DMS79 treated with DMSO at 0.1 percent for 48 hours (cell line): ENCODE measurements around the gene TSEN2.
"Not testable (repeated sequence)": the region's sequence is repeated elsewhere in the genome, so short reads cannot be mapped to it uniquely, and the experiment has no call there.

ENCODE experiments used
- DNase-seq: peaks from one replicate; lab custom pipeline; 2025; lab: John Stamatoyannopoulos, UW

TSEN2 gene

GRCh38 chr3:12503126-12503957 is 19.1 kb downstream of the TSEN2 start:
- no peak for DNase-seq

- DNase-seq, result no peak
These were observed 22.0 kb downstream of the TSEN2 start for GRCh38 chr3:12506201-12506709.

GRCh38 chr3:12507591-12508281 is 23.5 kb downstream of the TSEN2 start:
- no peak for DNase-seq

- DNase-seq, result no peak
These were observed 24.0 kb downstream of the TSEN2 start for GRCh38 chr3:12508291-12508700.

- no peak for DNase-seq
These were observed 25.2 kb downstream of the TSEN2 start for GRCh38 chr3:12509466-12509865.

- no peak for DNase-seq
These were observed 28.3 kb downstream of the TSEN2 start for GRCh38 chr3:12512534-12513118.

GRCh38 chr3:12513694-12514446 is 29.6 kb downstream of the TSEN2 start:
- no peak for DNase-seq

GRCh38 chr3:12515631-12516030 is 31.4 kb downstream of the TSEN2 start:
- DNase-seq, result no peak

GRCh38 chr3:12516873-12517272 is 32.6 kb downstream of the TSEN2 start:
- DNase-seq, result no peak

- no peak for DNase-seq
These were observed 34.2 kb downstream of the TSEN2 start for GRCh38 chr3:12518261-12519028.

GRCh38 chr3:12521010-12521409 is 36.7 kb downstream of the TSEN2 start:
- no peak for DNase-seq

- DNase-seq, result no peak
These were observed 38.4 kb downstream of the TSEN2 start for GRCh38 chr3:12522721-12523120.

GRCh38 chr3:12527757-12528143 is 43.5 kb downstream of the TSEN2 start:
- no peak for DNase-seq

- no peak for DNase-seq
These were observed 47.9 kb downstream of the TSEN2 start for GRCh38 chr3:12532182-12532581.

GRCh38 chr3:12536423-12536822 is 52.1 kb downstream of the TSEN2 start:
- no peak for DNase-seq

GRCh38 chr3:12541625-12542024 is 57.3 kb downstream of the TSEN2 start:
- DNase-seq, result no peak

GRCh38 chr3:12543497-12543896 is 59.2 kb downstream of the TSEN2 start:
- DNase-seq, result not testable (repeated sequence)

GRCh38 chr3:12544652-12545472 is 60.6 kb downstream of the TSEN2 start:
- DNase-seq, result no peak

- DNase-seq, result no peak
These were observed 61.2 kb downstream of the TSEN2 start, which contains the start of gene MKRN2OS for GRCh38 chr3:12545473-12545791. Gene MKRN2OS, minus strand, starts transcription at chr3:12545499. Its CDS starts 35 bp downstream, at chr3:12545464.

GRCh38 chr3:12549971-12550760 is 65.9 kb downstream of the TSEN2 start:
- no peak for DNase-seq
